Brain microvascular endothelial cell (primary cell): Measurements from ENCODE around the gene EFNB2.

ENCODE experiments used
- DNase-seq: peaks from one replicate; pipeline ENCODE4 v3.0.0-alpha.2; 2020
- H3K27ac ChIP-seq: fragments of 250-450 bp; sonication (Bioruptor Pico); 2 replicates; pipeline ENCODE4 v1.5.1; 2020; ENCODE audit warnings: mild to moderate bottlenecking, moderate library complexity
- H3K27me3 ChIP-seq: fragments of 250-450 bp; sonication (Bioruptor Pico); replicated peaks from 2 replicates; pipeline ENCODE4 v1.5.1; 2020; ENCODE audit warnings: mild to moderate bottlenecking
- H3K36me3 ChIP-seq: fragments of 250-450 bp; sonication (Bioruptor Pico); replicated peaks from 2 replicates; pipeline ENCODE4 v1.5.1; 2020; ENCODE audit warnings: mild to moderate bottlenecking
- H3K4me3 ChIP-seq: 2 replicates; pipeline ENCODE4 v1.5.1; 2011; ENCODE audit warnings: low read depth, mild to moderate bottlenecking, control low read depth, low read length, moderate library complexity
- CTCF ChIP-seq: IDR thresholded peaks from 2 replicates; pipeline ENCODE4 v1.5.1; 2011; ENCODE audit warnings: low read depth, mild to moderate bottlenecking, moderate library complexity, low read length, control low read depth, inconsistent platforms; ENCODE audit errors: missing control alignments
- in situ Hi-C: cut with HindIII; loops from 2 replicates; pipeline ENCODE4 v1.10.0; 2017; ENCODE audit warnings: low sequenced_read_pairs, low pct_ligation_motif_present

Gene EFNB2

GRCh38 chr13:106535552-106536243 lies at the start of gene EFNB2:
Gene EFNB2, minus strand, starts transcription at chr13:106535662. Its CDS starts 698 bp downstream, at chr13:106534964.
- H3K27me3 ChIP-seq, result no peaks in the 10 kb centered on the region
- peak; percentile 3 for TF ChIP-seq CTCF
- H3K4me3 ChIP-seq, result peak within 1 kb of the TSS; percentile 94
- no peaks in the 10 kb centered on the region for H3K36me3 ChIP-seq
- peak; percentile 75 for DNase-seq
- in situ Hi-C loops, result no loop called here
- H3K27ac ChIP-seq, result peak within 1 kb of the TSS; percentile 92

- in situ Hi-C loops, result no loop called here
- Histone ChIP-seq H3K27me3 (no peaks in the 10 kb centered on the region), H3K27ac (no peak overlapping the region), H3K36me3 (no peaks in the 10 kb centered on the region), H3K4me3 (no peak overlapping the region)
- no peak for DNase-seq
- TF ChIP-seq CTCF, result no peak
These were observed 45.8 kb upstream of the EFNB2 start for GRCh38 chr13:106581225-106581624.

- no peaks in the 10 kb centered on the region for H3K36me3 ChIP-seq
- H3K27me3 ChIP-seq, result no peaks in the 10 kb centered on the region
- no peak for DNase-seq
- no peak for TF ChIP-seq CTCF
- no peak overlapping the region for H3K4me3 ChIP-seq
- in situ Hi-C loops, result no loop called here
- H3K27ac ChIP-seq, result no peak overlapping the region
These were observed 40.4 kb upstream of the EFNB2 start for GRCh38 chr13:106575896-106576295.

GRCh38 chr13:106573868-106574267 lies 38.4 kb upstream of the EFNB2 start:
- no peak for TF ChIP-seq CTCF
- H3K27me3 ChIP-seq, result no peaks in the 10 kb centered on the region
- H3K36me3 ChIP-seq, result no peaks in the 10 kb centered on the region
- H3K4me3 ChIP-seq, result no peak overlapping the region
- in situ Hi-C loops, result no loop called here
- H3K27ac ChIP-seq, result no peak overlapping the region
- no peak for DNase-seq

GRCh38 chr13:106573284-106573846 lies 37.9 kb upstream of the EFNB2 start:
- Histone ChIP-seq H3K4me3 (no peak overlapping the region), H3K36me3 (no peaks in the 10 kb centered on the region), H3K27ac (no peak overlapping the region), H3K27me3 (no peaks in the 10 kb centered on the region)
- TF ChIP-seq CTCF, result no peak
- no peak for DNase-seq
- in situ Hi-C loops, result no loop called here
